GM12878 (cell line): ENCODE measurements around the gene NUFIP1. TPM values are rescaled to one million over a fixed set of nuclear protein-coding genes. Genes with fewer than 3 reads are reported as not detected.

Source experiments
- ATAC-seq: fragments of 200-7000 bp; cut with Tn5 transposase; 3 replicates; pipeline ENCODE4 v1.9.1; 2020; ENCODE audit warnings: mild to moderate bottlenecking, moderate library complexity
- BruUV-seq: library from RNA; stranded (reverse); fragments of 400-500 nt; replicated peaks from 2 replicates; lab custom pipeline; 2021; lab: Mats Ljungman, UMichigan
- CTCF ChIA-PET: fragments of 300-600 bp; sonication (Branson Sonifier 250); formaldehyde crosslinking; extraction: SDS; loops from one replicate; lab custom pipeline; 2021; ENCODE audit warnings: inconsistent platforms; lab: Yijun Ruan, JAX
- POLR2A ChIA-PET: fragments of 350-600 bp; formaldehyde crosslinking; extraction: SDS; loops from one replicate; lab custom pipeline; 2021; ENCODE audit warnings: inconsistent platforms; lab: Charles Lee
- RAD21 ChIA-PET: fragments of 300-600 bp; sonication (Branson Sonifier 250); formaldehyde crosslinking; loops from one replicate; lab custom pipeline; 2023; ENCODE audit warnings: antibody characterized with exemption; ENCODE audit not compliant: unreplicated experiment; lab: Charles Lee
- SMC1A ChIA-PET: fragments of 300-600 bp; sonication (Branson Sonifier 250); formaldehyde crosslinking; loops from one replicate; lab custom pipeline; 2023; ENCODE audit not compliant: unreplicated experiment, uncharacterized antibody; lab: Charles Lee
- DNase-seq: peaks from one replicate; pipeline ENCODE4 v3.0.0-alpha.2; 2011; ENCODE audit warnings: low read depth, low spot score
- FAIRE-seq: peaks from 3 replicates; lab custom pipeline; 2011; peaks lifted over from hg19 to GRCh38; lab: Jason Lieb, UNC
- H2AFZ ChIP-seq: 2 replicates; pipeline ENCODE4 v1.6.0; 2011; ENCODE audit warnings: low read depth, low read length, control low read depth; ENCODE audit not compliant: control insufficient read depth
- H3K27ac ChIP-seq: 2 replicates; pipeline ENCODE4 v1.5.1; 2011; ENCODE audit warnings: control low read depth; ENCODE audit not compliant: control insufficient read depth, insufficient read depth
- H3K27me3 ChIP-seq, 2 experiments: replicated peaks in 1 of 2; 2 replicates each; pipeline versions ENCODE4 v1.6.0 to v1.6.1; 2011; ENCODE audit warnings: low read length in 1 of 2; ENCODE audit not compliant: control insufficient read depth in 2 of 2, insufficient read depth in 2 of 2
- H3K36me3 ChIP-seq, 2 experiments: 2 replicates each; pipeline ENCODE4 v1.5.1; 2011; ENCODE audit warnings: low read length in 1 of 2; ENCODE audit not compliant: control insufficient read depth in 2 of 2, insufficient read depth in 2 of 2
- H3K4me1 ChIP-seq: 2 replicates; pipeline ENCODE4 v1.6.1; 2011; ENCODE audit warnings: mild to moderate bottlenecking, low read length, moderate library complexity, mixed read lengths; ENCODE audit not compliant: control insufficient read depth, insufficient read depth
- H3K4me2 ChIP-seq: 2 replicates; pipeline ENCODE4 v1.6.0; 2011; ENCODE audit warnings: control low read depth; ENCODE audit not compliant: control insufficient read depth, insufficient read depth
- H3K4me3 ChIP-seq: fragments of 200-600 bp; sonication (generic); 2 replicates; pipeline ENCODE4 v1.5.1; 2016
- H3K79me2 ChIP-seq: 2 replicates; pipeline ENCODE4 v1.6.0; 2011; ENCODE audit warnings: low read length; ENCODE audit not compliant: control insufficient read depth, insufficient read depth
- H3K9ac ChIP-seq: 2 replicates; pipeline ENCODE4 v1.8.0; 2011; ENCODE audit warnings: low read length, control low read depth, mixed read lengths; ENCODE audit not compliant: control insufficient read depth, insufficient read depth
- H3K9me3 ChIP-seq: replicated peaks from 3 replicates; pipeline ENCODE4 v1.5.1; 2011; ENCODE audit warnings: mild to moderate bottlenecking, low read length; ENCODE audit not compliant: control insufficient read depth, insufficient read depth
- H4K20me1 ChIP-seq: 2 replicates; pipeline ENCODE4 v1.6.0; 2011; ENCODE audit not compliant: control insufficient read depth, insufficient read depth
- CHD1 ChIP-seq: IDR thresholded peaks from 2 replicates; pipeline ENCODE4 v1.6.1; 2012; ENCODE audit warnings: low read depth, low read length, improper control_type of control experiment
- EED ChIP-seq: sonication (generic); IDR thresholded peaks from 2 replicates; pipeline ENCODE4 v1.6.1; 2016; ENCODE audit warnings: antibody characterized with exemption, low read depth
- EGR1 ChIP-seq, 2 experiments: IDR thresholded peaks; 1 replicate in 1 of 2; 2 replicates in 1 of 2; pipeline ENCODE4 v1.6.1; 2011 to 2012; ENCODE audit warnings: low read depth in 2 of 2, low read length in 2 of 2, borderline replicate concordance in 1 of 2, mild to moderate bottlenecking in 1 of 2, moderate library complexity in 1 of 2
- IKZF2 ChIP-seq, 2 experiments: fragments of 450-650 bp; IDR thresholded peaks; 2 replicates each; pipeline ENCODE4 v1.6.1; 2017; ENCODE audit warnings: mild to moderate bottlenecking in 2 of 2, moderate library complexity in 2 of 2
- LARP7 ChIP-seq: fragments of 450-650 bp; IDR thresholded peaks from 2 replicates; pipeline ENCODE4 v1.6.1; 2017; ENCODE audit warnings: mild to moderate bottlenecking
- SIN3A ChIP-seq: IDR thresholded peaks from 2 replicates; pipeline ENCODE4 v1.6.1; 2012; ENCODE audit warnings: low read depth, low read length, improper control_type of control experiment
- ZSCAN29 ChIP-seq: fragments of 450-650 bp; IDR thresholded peaks from 2 replicates; pipeline ENCODE4 v1.6.1; 2017; ENCODE audit warnings: mild to moderate bottlenecking, moderate library complexity
- WGBS: methylation state at CpG from one replicate; pipeline ENCODE4 v1.1.6; 2016; ENCODE audit warnings: low lambda C conversion rate; ENCODE audit not compliant: insufficient replicate concordance, insufficient coverage; ENCODE audit errors: missing lambda C conversion rate; 5-methylcytosine and 5-hydroxymethylcytosine counted together
- in situ Hi-C: fragments of 300-500 bp; cut with MboI; formaldehyde crosslinking; loops from 9 replicates; pipeline ENCODE4 v1.14.3; 2018; ENCODE audit warnings: mixed read lengths
- intact Hi-C: fragments of 100-400 bp; cut with micrococcal nuclease; formaldehyde crosslinking; loops from one replicate; pipeline ENCODE4 v1.14.2; 2022; ENCODE audit not compliant: unreplicated experiment
- polyA plus RNA-seq, 11 experiments: library from polyadenylated mRNA; depleted of rRNA in 4 of 11; unstranded in 6 of 11; stranded (reverse) in 5 of 11; fragments of >200 nt; fragmentation: Nextera tagmentation in 4 of 11; fragmentation: Illumina TruSeq in 1 of 11; extraction: Ambion mirVana in 4 of 11; extraction: Trizol in 1 of 11; gene quantifications; 1 replicate in 1 of 11; 2 replicates in 10 of 11; pipeline versions ENCODE4 v1.2.1 to v1.2.3, GENCODE V29; 2011 to 2016; ENCODE audit warnings: inconsistent platforms in 2 of 11, missing spikeins in 2 of 11, low read depth in 1 of 11
- total RNA-seq, 4 experiments: library from RNA; depleted of rRNA in 3 of 4; stranded (reverse); fragments of >200 nt in 3 of 4; fragmentation: Illumina TruSeq in 1 of 4; extraction: Trizol in 1 of 4; gene quantifications; 2 replicates each; pipeline versions ENCODE4 v1.2.1 to v1.2.3, GENCODE V29; 2013 to 2021
- TF ChIP-seq, protein P1 (sequence below): fragments of 450-650 bp; IDR thresholded peaks from 2 replicates; pipeline ENCODE4 v1.6.1; 2016; ENCODE audit warnings: mild to moderate bottlenecking
- TF ChIP-seq, protein P2 (sequence below): fragments of 450-650 bp; formaldehyde crosslinking; IDR thresholded peaks from 2 replicates; pipeline ENCODE4 v1.4.0; 2022; ENCODE audit warnings: mild to moderate bottlenecking, moderate library complexity
- TF ChIP-seq, protein P3 (sequence below): IDR thresholded peaks from 2 replicates; pipeline ENCODE4 v1.6.1; 2012; ENCODE audit warnings: low read depth, low read length, improper control_type of control experiment

Gene NUFIP1
- total and polyA plus RNA-seq, 10 of the 15 experiments (the other 5 are each of a cell fraction or from before 2014, with no cell fraction given): 2.5 to 11.2 (median 7.0) TPM

DNA sequence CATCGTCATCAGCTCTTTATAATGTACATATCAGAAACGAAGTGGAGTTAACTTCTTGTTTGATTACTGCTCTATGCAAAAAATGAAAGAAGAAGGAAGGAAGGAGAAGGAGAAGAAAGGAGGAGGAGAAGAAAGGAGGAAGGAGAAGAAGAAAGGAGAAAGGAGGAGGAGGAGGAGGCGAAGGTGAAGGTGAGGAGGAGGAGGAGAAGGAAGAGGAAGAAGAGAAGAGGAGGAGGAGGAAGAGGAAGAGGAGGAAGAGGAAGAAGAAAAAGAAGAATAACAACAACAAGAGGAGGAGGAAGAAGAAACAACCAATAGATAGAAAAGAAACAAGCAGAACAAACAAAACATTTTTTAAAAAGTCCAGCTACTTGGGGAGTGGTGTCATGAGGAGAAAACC lies 13.1 kb downstream of the NUFIP1 start:
- in situ Hi-C loops: loop anchor here (10.0 kb wide), 1 partner anchor 491 kb away; no protein-coding TSS in a partner anchor
- no peaks in the 10 kb centered on the region for H3K9me3 ChIP-seq
- H4K20me1 ChIP-seq: no peaks in the 10 kb centered on the region
- no peak for TF ChIP-seq IKZF2 (IDR thresholded peaks at IDR 0.05)
- TF ChIP-seq, protein P1, sequence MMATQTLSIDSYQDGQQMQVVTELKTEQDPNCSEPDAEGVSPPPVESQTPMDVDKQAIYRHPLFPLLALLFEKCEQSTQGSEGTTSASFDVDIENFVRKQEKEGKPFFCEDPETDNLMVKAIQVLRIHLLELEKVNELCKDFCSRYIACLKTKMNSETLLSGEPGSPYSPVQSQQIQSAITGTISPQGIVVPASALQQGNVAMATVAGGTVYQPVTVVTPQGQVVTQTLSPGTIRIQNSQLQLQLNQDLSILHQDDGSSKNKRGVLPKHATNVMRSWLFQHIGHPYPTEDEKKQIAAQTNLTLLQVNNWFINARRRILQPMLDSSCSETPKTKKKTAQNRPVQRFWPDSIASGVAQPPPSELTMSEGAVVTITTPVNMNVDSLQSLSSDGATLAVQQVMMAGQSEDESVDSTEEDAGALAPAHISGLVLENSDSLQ: no peak
- no peak for TF ChIP-seq CHD1
- TF ChIP-seq LARP7: no peak
- TF ChIP-seq ZSCAN29: no peak
- TF ChIP-seq, protein P2, sequence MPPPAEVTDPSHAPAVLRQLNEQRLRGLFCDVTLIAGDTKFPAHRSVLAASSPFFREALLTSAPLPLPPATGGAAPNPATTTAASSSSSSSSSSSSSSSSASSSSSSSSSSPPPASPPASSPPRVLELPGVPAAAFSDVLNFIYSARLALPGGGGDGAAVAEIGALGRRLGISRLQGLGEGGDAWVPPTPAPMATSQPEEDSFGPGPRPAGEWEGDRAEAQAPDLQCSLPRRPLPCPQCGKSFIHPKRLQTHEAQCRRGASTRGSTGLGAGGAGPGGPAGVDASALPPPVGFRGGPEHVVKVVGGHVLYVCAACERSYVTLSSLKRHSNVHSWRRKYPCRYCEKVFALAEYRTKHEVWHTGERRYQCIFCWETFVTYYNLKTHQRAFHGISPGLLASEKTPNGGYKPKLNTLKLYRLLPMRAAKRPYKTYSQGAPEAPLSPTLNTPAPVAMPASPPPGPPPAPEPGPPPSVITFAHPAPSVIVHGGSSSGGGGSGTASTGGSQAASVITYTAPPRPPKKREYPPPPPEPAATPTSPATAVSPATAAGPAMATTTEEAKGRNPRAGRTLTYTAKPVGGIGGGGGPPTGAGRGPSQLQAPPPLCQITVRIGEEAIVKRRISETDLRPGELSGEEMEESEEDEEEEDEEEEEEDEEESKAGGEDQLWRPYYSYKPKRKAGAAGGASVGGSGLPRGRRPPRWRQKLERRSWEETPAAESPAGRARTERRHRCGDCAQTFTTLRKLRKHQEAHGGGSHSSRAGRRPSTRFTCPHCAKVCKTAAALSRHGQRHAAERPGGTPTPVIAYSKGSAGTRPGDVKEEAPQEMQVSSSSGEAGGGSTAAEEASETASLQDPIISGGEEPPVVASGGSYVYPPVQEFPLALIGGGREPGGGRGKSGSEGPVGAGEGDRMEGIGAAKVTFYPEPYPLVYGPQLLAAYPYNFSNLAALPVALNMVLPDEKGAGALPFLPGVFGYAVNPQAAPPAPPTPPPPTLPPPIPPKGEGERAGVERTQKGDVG (CRISPR knock-in tag): no peak
- TF ChIP-seq EGR1 (IDR thresholded peaks at IDR 0.05; ENCODE audit: borderline replicate concordance in 1 of 2, low read depth in 2 of 2, low read length in 2 of 2): no peak
- TF ChIP-seq, protein P3, sequence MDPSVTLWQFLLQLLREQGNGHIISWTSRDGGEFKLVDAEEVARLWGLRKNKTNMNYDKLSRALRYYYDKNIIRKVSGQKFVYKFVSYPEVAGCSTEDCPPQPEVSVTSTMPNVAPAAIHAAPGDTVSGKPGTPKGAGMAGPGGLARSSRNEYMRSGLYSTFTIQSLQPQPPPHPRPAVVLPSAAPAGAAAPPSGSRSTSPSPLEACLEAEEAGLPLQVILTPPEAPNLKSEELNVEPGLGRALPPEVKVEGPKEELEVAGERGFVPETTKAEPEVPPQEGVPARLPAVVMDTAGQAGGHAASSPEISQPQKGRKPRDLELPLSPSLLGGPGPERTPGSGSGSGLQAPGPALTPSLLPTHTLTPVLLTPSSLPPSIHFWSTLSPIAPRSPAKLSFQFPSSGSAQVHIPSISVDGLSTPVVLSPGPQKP: no peak
- no peak for TF ChIP-seq SIN3A
- TF ChIP-seq EED: no peak
- TF ChIP-seq, all 136 proteins: peak for 0
- RAD21 ChIA-PET: no interaction called here
- no TSS peak for BruUV-seq
- H3K27ac ChIP-seq: no peak overlapping the region
- no peak for ATAC-seq
- H3K79me2 ChIP-seq: no peaks in the 10 kb centered on the region; the same call in none of the 2 replicates
- H3K4me1 ChIP-seq: peaks cover 10% of the 10 kb centered on the region
- intact Hi-C loops: no loop called here
- H3K4me3 ChIP-seq: no peak overlapping the region
- WGBS: 79% methylated on average over 3 of the region's 3 CpGs
- FAIRE-seq: no peak
- SMC1A ChIA-PET: interaction anchor here (0.7 to 3.5 kb wide), 3 partner anchors 9 to 58 kb away, joined by 3 to 10 read pairs (median 4); no protein-coding TSS in a partner anchor
- DNase-seq: no peak
- CTCF ChIA-PET: no interaction called here
- POLR2A ChIA-PET: no interaction called here
- no peak overlapping the region for H2AFZ ChIP-seq
- H3K36me3 ChIP-seq: peaks cover 0 to 16% of the 10 kb centered on the region in 2 experiments; a peak in 3 of 4 replicates
- H3K27me3 ChIP-seq: no peaks in the 10 kb centered on the region
- H3K9ac ChIP-seq: no peak overlapping the region
- no peak overlapping the region for H3K4me2 ChIP-seq
